Glomerular visceral epithelial cell (primary cell): ENCODE measurements around the gene AGBL2.
A peak's percentile ranks its signal among the peaks of the same experiment; 100 is the strongest.
"Not testable (repeated sequence)": the region's sequence is repeated elsewhere in the genome, so short reads cannot be mapped to it uniquely, and the experiment has no call there.

Experiments
- DNase-seq: peaks from one replicate; pipeline ENCODE4 v3.0.0-alpha.2; 2016; ENCODE audit errors: extremely low spot score

The AGBL2 gene

GRCh38 chr11:47636331-47636730 lies 78.8 kb downstream of the AGBL2 start:
- DNase-seq: not testable (repeated sequence)

DNA sequence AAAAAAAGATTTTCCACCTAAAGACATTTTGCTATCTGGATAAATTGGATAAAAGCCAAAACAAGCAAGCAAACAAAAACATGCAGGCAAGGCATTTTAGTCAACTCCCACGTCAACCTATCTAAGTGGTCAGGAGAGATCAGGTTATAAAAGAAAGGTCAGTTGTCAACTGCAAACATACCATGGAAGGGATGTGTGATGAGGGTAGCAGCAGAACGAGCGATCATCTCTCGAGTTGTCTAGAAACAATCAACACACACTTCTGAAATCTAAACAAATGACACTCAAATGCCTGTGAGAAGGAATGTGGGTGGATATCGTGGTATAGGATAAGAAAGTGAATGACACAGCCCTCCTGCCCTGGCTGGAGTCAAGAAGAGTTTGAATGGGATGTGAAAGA lies 83.7 kb downstream of the AGBL2 start:
- no peak for DNase-seq

DNA sequence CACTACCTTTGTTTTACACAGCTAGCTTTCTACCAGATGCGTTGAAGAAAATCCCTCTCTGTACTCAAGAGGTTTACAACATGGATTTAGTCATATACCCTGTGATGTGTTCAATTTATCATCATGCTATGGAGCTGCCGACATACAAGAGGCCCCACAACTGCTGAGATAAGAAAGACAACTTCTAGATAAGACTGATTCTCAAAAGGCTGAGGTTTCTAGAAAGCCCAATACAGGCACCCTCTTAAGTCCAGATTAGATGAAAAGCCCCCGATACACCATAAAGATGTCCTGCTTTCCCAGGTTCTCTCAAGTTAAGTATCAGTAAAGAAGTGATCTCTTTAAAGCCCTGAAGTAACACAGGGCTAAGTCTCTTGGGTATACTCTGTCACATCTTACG lies 87.1 kb downstream of the AGBL2 start:
- DNase-seq: no peak

DNA sequence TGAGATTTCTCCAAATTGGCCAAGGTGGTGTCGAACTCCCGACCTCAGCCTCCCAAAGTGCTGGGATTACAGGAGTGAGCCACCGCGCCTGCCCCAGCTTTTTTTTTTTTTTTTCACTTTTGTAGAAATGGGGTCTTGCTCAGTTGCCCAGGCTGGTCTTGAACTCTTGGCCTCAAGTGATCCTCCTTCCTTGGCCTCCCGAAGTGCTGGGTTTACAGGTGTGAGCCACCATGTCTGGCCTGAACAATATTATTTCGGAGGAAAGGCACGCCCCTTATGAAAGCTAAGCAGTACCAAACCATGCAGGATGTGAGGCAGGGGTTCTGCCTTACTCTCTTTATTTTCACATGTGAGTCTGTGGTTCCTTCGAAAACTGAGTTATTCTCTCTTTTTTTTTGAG lies 88.9 kb downstream of the AGBL2 start:
- DNase-seq: no peak

DNA sequence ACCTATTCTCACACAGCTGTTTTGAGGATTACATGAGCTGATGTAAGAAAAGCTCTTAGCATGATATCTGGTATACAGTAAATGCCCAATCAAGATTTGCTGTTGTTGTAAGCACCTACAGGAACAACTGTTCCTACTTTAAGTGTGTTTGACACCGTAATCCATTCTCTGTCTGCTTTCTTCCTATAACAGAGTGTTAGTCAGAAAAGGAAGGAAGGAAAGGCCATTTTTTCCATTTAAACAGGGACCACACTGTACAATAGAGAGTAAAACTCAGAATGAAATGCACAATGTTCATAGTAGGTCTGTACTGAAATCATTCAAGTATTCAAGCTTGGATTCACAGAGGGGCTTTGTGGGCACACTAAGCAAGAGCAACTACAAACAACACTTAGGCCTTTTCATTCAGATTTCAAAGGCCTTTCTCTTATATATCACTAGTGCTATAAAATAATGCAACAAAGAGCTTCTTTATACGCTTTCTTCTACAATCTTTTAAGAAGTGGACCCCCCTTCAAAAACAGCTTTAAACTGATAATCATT lies 94.3 kb downstream of the AGBL2 start:
- DNase-seq: no peak

DNA sequence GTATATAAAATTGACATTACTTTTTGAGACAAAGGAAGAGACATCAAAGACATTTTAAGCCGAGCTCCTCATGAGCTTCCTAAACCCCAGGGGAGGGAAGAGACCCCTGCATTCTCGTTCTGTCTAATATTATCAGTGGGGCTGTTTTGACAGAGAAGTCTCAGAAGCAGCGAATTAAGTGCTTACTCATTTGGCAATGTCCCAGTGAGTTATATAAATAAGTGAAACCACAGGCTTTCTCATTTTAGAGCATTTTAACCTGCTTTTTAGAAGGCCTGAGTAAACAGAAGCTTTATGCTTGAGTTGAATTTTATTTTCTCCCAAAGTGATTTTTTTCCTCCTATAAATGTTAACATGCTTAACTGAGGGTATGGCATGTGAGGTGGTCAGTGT lies 97.8 kb downstream of the AGBL2 start:
- DNase-seq: no peak

DNA sequence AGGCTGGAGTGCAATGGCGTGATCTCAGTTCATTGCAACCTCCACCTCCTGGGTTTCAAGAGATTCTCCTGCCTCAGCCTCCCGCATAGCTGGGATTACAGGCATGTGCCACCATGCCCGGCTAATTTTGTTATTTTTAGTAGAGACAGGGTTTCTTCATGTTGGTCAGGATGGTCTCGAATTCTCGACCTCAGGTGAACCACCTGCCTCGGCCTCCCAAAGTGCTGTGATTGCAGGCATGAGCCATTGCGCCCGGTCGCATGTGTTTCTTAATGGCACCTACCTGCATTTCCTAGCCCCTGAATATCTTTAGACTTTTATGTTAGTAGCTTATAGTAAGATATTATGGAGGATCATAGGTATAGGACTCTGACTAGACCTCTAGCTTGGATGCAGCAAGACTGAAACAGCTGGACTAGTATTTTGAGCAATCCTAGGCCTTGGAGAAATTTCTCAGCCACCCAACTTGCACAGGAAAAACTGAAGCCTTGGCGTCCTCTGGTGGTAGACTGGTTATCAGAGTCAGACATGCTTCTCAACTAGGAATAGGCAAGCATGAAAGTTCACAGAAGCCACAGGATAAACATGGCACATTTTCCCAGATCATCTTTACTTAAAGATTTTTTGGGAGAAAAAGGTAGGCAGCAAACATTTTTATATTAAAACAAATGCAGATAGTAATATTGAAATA lies 98.3 kb downstream of the AGBL2 start:
- peak; percentile 41 for DNase-seq

DNA sequence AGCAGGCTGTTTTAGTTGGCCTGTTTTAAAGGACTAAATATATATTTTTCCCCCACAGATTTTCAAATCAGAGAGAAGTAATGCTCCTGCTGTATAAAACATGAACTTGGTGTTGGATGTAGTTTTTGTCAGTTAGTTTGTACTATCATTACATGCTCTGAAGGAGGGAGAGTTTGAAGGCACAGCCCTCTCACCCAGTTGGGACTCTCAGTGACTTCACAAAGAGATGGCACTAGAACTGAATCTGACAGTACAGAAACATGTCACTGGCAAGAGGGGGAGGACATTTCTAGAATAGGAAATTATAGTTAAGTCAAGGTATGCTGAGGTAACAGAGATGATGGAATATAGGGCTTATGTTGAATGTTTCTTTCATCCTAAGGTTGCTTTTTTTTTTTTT lies 99.9 kb downstream of the AGBL2 start:
- DNase-seq: no peak

DNA sequence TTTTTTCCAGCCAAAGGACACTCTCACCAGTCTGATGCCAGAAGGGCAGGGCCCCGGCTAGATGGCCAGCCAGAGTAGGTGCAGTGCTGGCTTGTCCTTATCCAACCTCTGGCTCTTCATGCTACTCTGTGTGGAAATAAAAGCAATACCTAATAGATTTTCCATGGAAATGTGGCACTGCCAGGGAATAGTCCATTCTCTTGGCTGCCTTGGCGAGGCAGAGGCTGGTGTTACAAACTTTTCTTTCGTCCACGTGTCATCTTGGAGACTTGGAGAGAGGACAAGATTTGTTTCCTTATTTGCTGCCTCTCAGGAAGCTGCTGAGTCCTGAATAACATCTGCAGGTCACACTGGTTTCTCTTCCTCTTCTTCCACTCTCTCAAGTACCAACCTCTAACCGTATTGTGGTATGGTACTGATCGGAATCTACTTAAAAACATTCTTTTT lies 103.8 kb downstream of the AGBL2 start:
- DNase-seq: no peak

GRCh38 chr11:47609675-47610074 lies 105.5 kb downstream of the AGBL2 start:
- no peak for DNase-seq
